HepG2 (cell line): ENCODE data around the gene ALLC. TPM values are rescaled to one million over a fixed set of nuclear protein-coding genes. Genes with fewer than 3 reads are reported as not detected.

Experiments
- ATAC-seq: fragments of 200-7000 bp; cut with Tn5 transposase; 3 replicates; pipeline ENCODE4 v1.9.1; 2020; ENCODE audit warnings: mild to moderate bottlenecking, moderate library complexity
- BruUV-seq: library from RNA; stranded (reverse); fragments of 400-500 nt; replicated peaks from 2 replicates; lab custom pipeline; 2021; lab: Mats Ljungman, UMichigan
- CTCF ChIA-PET: fragments of 300-600 bp; formaldehyde crosslinking; extraction: SDS; loops from one replicate; lab custom pipeline; 2021; ENCODE audit warnings: low total read pairs, inconsistent platforms, low intra/inter-chr PET ratio; lab: Yijun Ruan, JAX
- POLR2A ChIA-PET: fragments of 350-600 bp; sonication (Branson Sonifier 250); formaldehyde crosslinking; loops from one replicate; lab custom pipeline; 2020; ENCODE audit warnings: antibody characterized with exemption, inconsistent platforms; lab: Yijun Ruan, JAX
- DNase-seq: peaks from one replicate; pipeline ENCODE4 v3.0.0-alpha.2; 2015; ENCODE audit warnings: low spot score
- FAIRE-seq: peaks from 3 replicates; lab custom pipeline; 2011; peaks lifted over from hg19 to GRCh38; lab: Jason Lieb, UNC
- H2AFZ ChIP-seq: one replicate; pipeline ENCODE4 v1.6.1; 2011; ENCODE audit warnings: low read length, inconsistent platforms
- H3K27ac ChIP-seq: fragments of 300-600 bp; 3 replicates; pipeline ENCODE4 v1.8.0; 2011; ENCODE audit warnings: mixed run types, mild to moderate bottlenecking, mixed read lengths, low read length, inconsistent platforms; ENCODE audit not compliant: insufficient read depth; ENCODE audit errors: extremely low read length
- H3K27me3 ChIP-seq, 2 experiments: fragments of 200-600 bp in 1 of 2; 2 replicates in 1 of 2; 3 replicates in 1 of 2; pipeline versions ENCODE4 v1.6.0 to v1.8.0; 2011; ENCODE audit warnings: low read length in 2 of 2, mild to moderate bottlenecking in 2 of 2, moderate library complexity in 2 of 2, inconsistent platforms in 1 of 2; ENCODE audit not compliant: insufficient read depth in 2 of 2, control insufficient read depth in 1 of 2
- H3K36me3 ChIP-seq, 2 experiments: fragments of 200-600 bp in 1 of 2; replicated peaks in 1 of 2; 2 replicates in 1 of 2; 3 replicates in 1 of 2; pipeline versions ENCODE4 v1.5.1 to v1.8.0; 2011; ENCODE audit warnings: low read length in 2 of 2, inconsistent platforms in 1 of 2; ENCODE audit not compliant: insufficient read depth in 2 of 2, control insufficient read depth in 1 of 2
- H3K4me1 ChIP-seq: 2 replicates; pipeline ENCODE4 v1.5.1; 2012; ENCODE audit warnings: low read length, inconsistent platforms; ENCODE audit not compliant: insufficient read depth
- H3K4me2 ChIP-seq: 2 replicates; pipeline ENCODE4 v1.6.0; 2011; ENCODE audit warnings: low read depth, low read length, inconsistent platforms
- H3K4me3 ChIP-seq, 3 experiments: fragments of 200-600 bp in 1 of 3; sonication (generic), shearing (Covaris generic) in 1 of 3; replicated peaks in 1 of 3; 2 replicates each; pipeline ENCODE4 v1.5.1; 2011 to 2016; ENCODE audit warnings: low read length in 3 of 3, inconsistent platforms in 2 of 3, low read depth in 2 of 3, mild to moderate bottlenecking in 2 of 3, control low read depth in 1 of 3, mixed read lengths in 1 of 3; ENCODE audit not compliant: insufficient read depth in 1 of 3
- H3K79me2 ChIP-seq: one replicate; pipeline ENCODE4 v1.6.1; 2011; ENCODE audit warnings: low read length, inconsistent platforms; ENCODE audit not compliant: insufficient read depth
- H3K9ac ChIP-seq: 2 replicates; pipeline ENCODE4 v1.6.0; 2011; ENCODE audit warnings: mild to moderate bottlenecking, low read depth, low read length, inconsistent platforms; ENCODE audit not compliant: insufficient read depth
- H3K9me3 ChIP-seq: 2 replicates; pipeline ENCODE4 v1.5.1; 2012; ENCODE audit warnings: mild to moderate bottlenecking, low read length
- H4K20me1 ChIP-seq: 2 replicates; pipeline ENCODE4 v1.6.0; 2011; ENCODE audit warnings: inconsistent platforms, mild to moderate bottlenecking, low read length, moderate library complexity; ENCODE audit not compliant: insufficient read depth
- DPF2 ChIP-seq: sonication (generic); formaldehyde crosslinking; IDR thresholded peaks from 2 replicates; pipeline ENCODE4 v1.4.0; 2020; ENCODE audit warnings: mild to moderate bottlenecking, low read depth, missing genetic modification reagents, borderline replicate concordance
- HNRNPH1 ChIP-seq: fragments of 200-400 bp; formaldehyde crosslinking; optimal IDR thresholded peaks from 2 replicates; pipeline ENCODE3; 2017; ENCODE audit warnings: mild to moderate bottlenecking, low read depth, low read length
- LCORL ChIP-seq, 2 experiments: fragments of 450-650 bp in 1 of 2; sonication (generic) in 1 of 2; formaldehyde crosslinking in 1 of 2; IDR thresholded peaks; 2 replicates each; pipeline versions ENCODE4 v1.5.0 to v1.6.1; 2017 to 2020; ENCODE audit warnings: antibody characterized with exemption in 1 of 2, missing genetic modification reagents in 1 of 2
- MIXL1 ChIP-seq: IDR thresholded peaks from 2 replicates; pipeline ENCODE4 v1.6.1; 2016
- NFIC ChIP-seq: IDR thresholded peaks from 2 replicates; pipeline ENCODE4 v1.6.1; 2012; ENCODE audit warnings: mild to moderate bottlenecking, low read length, inconsistent platforms
- NR2F2 ChIP-seq: IDR thresholded peaks from 2 replicates; pipeline ENCODE4 v1.6.1; 2012; ENCODE audit warnings: low read depth, inconsistent platforms, borderline replicate concordance
- PPARG ChIP-seq: conservative IDR thresholded peaks from 2 replicates; pipeline ENCODE4 v1.6.1; 2016; ENCODE audit warnings: missing biosample characterization, missing genetic modification reagents
- RARA ChIP-seq: IDR thresholded peaks from 2 replicates; pipeline ENCODE4 v1.6.1; 2016; ENCODE audit warnings: missing genetic modification reagents, missing compliant biosample characterization
- RARG ChIP-seq: sonication (generic); formaldehyde crosslinking; IDR thresholded peaks from 2 replicates; pipeline ENCODE4 v1.4.0; 2020; ENCODE audit warnings: low read depth, mild to moderate bottlenecking, missing genetic modification reagents
- ZBTB21 ChIP-seq: sonication (generic); formaldehyde crosslinking; IDR thresholded peaks from 2 replicates; pipeline ENCODE4 v1.4.0; 2020; ENCODE audit warnings: missing genetic modification reagents
- ZNF670 ChIP-seq: sonication (generic); formaldehyde crosslinking; IDR thresholded peaks from 2 replicates; pipeline ENCODE4 v1.8.0; 2022; ENCODE audit warnings: mild to moderate bottlenecking, missing genetic modification reagents, borderline replicate concordance
- ZNF772 ChIP-seq: sonication (generic); formaldehyde crosslinking; IDR thresholded peaks from 2 replicates; pipeline ENCODE4 v1.5.0; 2020; ENCODE audit warnings: mild to moderate bottlenecking, missing genetic modification reagents
- WGBS: methylation state at CpG from one replicate; pipeline ENCODE4 v1.1.6; 2017; ENCODE audit warnings: low lambda C conversion rate; 5-methylcytosine and 5-hydroxymethylcytosine counted together
- in situ Hi-C: cut with HindIII; loops from 2 replicates; pipeline ENCODE4 v1.10.0; 2017; ENCODE audit warnings: low pct_unique_long_range_greater_than_20kb; ENCODE audit not compliant: extremely low pct_ligation_motif_present
- intact Hi-C: fragments of 100-400 bp; cut with micrococcal nuclease; formaldehyde crosslinking; loops from one replicate; pipeline ENCODE4 v1.10.0; 2022; ENCODE audit not compliant: unreplicated experiment
- polyA plus RNA-seq, 8 experiments: library from polyadenylated mRNA; depleted of rRNA in 3 of 8; stranded (reverse) in 7 of 8; unstranded in 1 of 8; fragments of >200 nt; fragmentation: Illumina TruSeq in 4 of 8; extraction: Trizol in 4 of 8; gene quantifications; 2 replicates each; pipeline versions ENCODE4 v1.2.1 to v1.2.3, GENCODE V29; 2011 to 2016; ENCODE audit warnings: low read depth in 4 of 8, missing spikeins in 1 of 8, mixed read lengths in 1 of 8; ENCODE audit not compliant: insufficient read depth in 1 of 8
- total RNA-seq, 5 experiments: library from RNA; depleted of rRNA; stranded (reverse); fragments of >200 nt; fragmentation: Illumina TruSeq; extraction: Trizol; gene quantifications; 2 replicates each; pipeline ENCODE4 v1.2.3, GENCODE V29; 2016; ENCODE audit warnings: low read depth in 1 of 5
- TF ChIP-seq, protein P1 (sequence below): sonication (generic); formaldehyde crosslinking; IDR thresholded peaks from 2 replicates; pipeline ENCODE4 v1.4.0; 2020; ENCODE audit warnings: missing genetic modification reagents
- TF ChIP-seq, protein P2 (sequence below): sonication (generic); IDR thresholded peaks from 2 replicates; pipeline ENCODE4 v1.6.1; 2016; ENCODE audit warnings: low read depth, borderline replicate concordance
- TF ChIP-seq, protein P3 (sequence below): sonication (generic); formaldehyde crosslinking; IDR thresholded peaks from 2 replicates; pipeline ENCODE4 v1.4.0; 2020; ENCODE audit warnings: low read depth, missing genetic modification reagents
- TF ChIP-seq, protein P4 (sequence below): sonication (generic); formaldehyde crosslinking; IDR thresholded peaks from 2 replicates; pipeline ENCODE4 v1.9.0; 2021; ENCODE audit warnings: missing genetic modification reagents, mild to moderate bottlenecking, borderline replicate concordance

ALLC gene
- total and polyA plus RNA-seq, 2 of the 13 experiments (the other 11 are each of a cell fraction or from before 2014, with no cell fraction given) = 0.08 to 0.11 TPM

DNA sequence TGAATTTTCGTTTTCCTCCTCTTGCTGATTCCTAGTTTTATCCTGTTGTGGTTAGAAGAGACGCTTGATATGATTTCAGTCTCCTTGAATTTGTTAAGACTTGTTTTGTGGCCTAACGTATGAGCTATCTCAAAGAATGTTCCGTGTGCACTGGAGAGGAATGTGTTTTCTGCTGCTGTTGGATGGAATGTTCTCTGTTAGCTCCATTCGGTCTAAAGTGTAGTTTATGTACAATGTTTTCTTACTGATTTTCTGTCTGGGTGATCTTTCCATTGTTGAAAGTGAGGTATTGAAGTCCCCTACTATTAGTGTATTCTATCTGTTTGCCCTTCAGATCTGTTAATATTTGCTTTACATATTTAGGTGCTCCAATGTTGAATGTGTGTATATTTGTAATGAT, 37.2 kb upstream of the ALLC start:
- H3K79me2 ChIP-seq = no peaks in the 10 kb centered on the region
- peak; percentile 92 for DNase-seq
- ChIA-PET POLR2A (interaction anchor here (1.0 to 1.5 kb wide), 5 partner anchors 15 to 155 kb away, joined by 3 to 9 read pairs (median 5); partner anchors contain the start of gene RNASEH1), CTCF (no interaction called here)
- H3K27ac ChIP-seq = peak overlapping the region; percentile 50
- peak; percentile 99 for ATAC-seq
- H3K9me3 ChIP-seq = no peaks in the 10 kb centered on the region
- no peak overlapping the region for H2AFZ ChIP-seq
- peak overlapping the region; percentile 32; the same call in 1 of the 2 replicates for H3K9ac ChIP-seq
- in situ Hi-C loops = no loop called here
- intact Hi-C loops = no loop called here
- H3K27me3 ChIP-seq = peaks cover 0 to 11% of the 10 kb centered on the region in 2 experiments; a peak in 2 of 5 replicates
- peaks cover 21% of the 10 kb centered on the region for H3K4me1 ChIP-seq
- H3K36me3 ChIP-seq = no peaks in the 10 kb centered on the region
- H3K4me3 ChIP-seq = peak overlapping the region in 2 of 3 experiments; percentile 26; a peak in 2 of 6 replicates
- BruUV-seq = no TSS peak
- H4K20me1 ChIP-seq = no peaks in the 10 kb centered on the region
- WGBS = 4% methylated on average over 5 of the region's 5 CpGs
- peak overlapping the region; percentile 53 for H3K4me2 ChIP-seq
- peak; percentile 77 for FAIRE-seq
- TF ChIP-seq ZNF772 (CRISPR knock-in tag) (0 out of 2 replicates have a peak, but pooled peaks have one; percentile 23), RARA (peak; percentile 76; the same call in 1 of the 2 replicates), DPF2 (CRISPR knock-in tag) (peak; percentile 65; the same call in 1 of the 2 replicates), MIXL1 (CRISPR knock-in tag) (peak; percentile 55; the same call in 1 of the 2 replicates), RARG (CRISPR knock-in tag) (no peak), PPARG (peak; percentile 57), HNRNPH1 (no peak), NFIC (peak; percentile 85; the same call in 1 of the 2 replicates), ZBTB21 (no peak), LCORL (IDR thresholded peaks at IDR 0.05) (peak; percentile 20; the same call in 1 of the 2 replicates), LCORL (CRISPR knock-in tag; IDR thresholded peaks at IDR 0.05) (no peak; the same call in 1 of the 2 replicates), NR2F2 (peak; percentile 90), ZNF670 (no peak)
- TF ChIP-seq, protein P1, sequence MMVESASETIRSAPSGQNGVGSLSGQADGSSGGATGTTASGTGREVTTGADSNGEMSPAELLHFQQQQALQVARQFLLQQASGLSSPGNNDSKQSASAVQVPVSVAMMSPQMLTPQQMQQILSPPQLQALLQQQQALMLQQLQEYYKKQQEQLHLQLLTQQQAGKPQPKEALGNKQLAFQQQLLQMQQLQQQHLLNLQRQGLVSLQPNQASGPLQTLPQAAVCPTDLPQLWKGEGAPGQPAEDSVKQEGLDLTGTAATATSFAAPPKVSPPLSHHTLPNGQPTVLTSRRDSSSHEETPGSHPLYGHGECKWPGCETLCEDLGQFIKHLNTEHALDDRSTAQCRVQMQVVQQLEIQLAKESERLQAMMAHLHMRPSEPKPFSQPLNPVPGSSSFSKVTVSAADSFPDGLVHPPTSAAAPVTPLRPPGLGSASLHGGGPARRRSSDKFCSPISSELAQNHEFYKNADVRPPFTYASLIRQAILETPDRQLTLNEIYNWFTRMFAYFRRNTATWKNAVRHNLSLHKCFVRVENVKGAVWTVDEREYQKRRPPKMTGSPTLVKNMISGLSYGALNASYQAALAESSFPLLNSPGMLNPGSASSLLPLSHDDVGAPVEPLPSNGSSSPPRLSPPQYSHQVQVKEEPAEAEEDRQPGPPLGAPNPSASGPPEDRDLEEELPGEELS = peak; percentile 62
- TF ChIP-seq, protein P2, sequence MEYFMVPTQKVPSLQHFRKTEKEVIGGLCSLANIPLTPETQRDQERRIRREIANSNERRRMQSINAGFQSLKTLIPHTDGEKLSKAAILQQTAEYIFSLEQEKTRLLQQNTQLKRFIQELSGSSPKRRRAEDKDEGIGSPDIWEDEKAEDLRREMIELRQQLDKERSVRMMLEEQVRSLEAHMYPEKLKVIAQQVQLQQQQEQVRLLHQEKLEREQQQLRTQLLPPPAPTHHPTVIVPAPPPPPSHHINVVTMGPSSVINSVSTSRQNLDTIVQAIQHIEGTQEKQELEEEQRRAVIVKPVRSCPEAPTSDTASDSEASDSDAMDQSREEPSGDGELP = peak; percentile 41; the same call in 1 of the 2 replicates
- TF ChIP-seq, protein P3, sequence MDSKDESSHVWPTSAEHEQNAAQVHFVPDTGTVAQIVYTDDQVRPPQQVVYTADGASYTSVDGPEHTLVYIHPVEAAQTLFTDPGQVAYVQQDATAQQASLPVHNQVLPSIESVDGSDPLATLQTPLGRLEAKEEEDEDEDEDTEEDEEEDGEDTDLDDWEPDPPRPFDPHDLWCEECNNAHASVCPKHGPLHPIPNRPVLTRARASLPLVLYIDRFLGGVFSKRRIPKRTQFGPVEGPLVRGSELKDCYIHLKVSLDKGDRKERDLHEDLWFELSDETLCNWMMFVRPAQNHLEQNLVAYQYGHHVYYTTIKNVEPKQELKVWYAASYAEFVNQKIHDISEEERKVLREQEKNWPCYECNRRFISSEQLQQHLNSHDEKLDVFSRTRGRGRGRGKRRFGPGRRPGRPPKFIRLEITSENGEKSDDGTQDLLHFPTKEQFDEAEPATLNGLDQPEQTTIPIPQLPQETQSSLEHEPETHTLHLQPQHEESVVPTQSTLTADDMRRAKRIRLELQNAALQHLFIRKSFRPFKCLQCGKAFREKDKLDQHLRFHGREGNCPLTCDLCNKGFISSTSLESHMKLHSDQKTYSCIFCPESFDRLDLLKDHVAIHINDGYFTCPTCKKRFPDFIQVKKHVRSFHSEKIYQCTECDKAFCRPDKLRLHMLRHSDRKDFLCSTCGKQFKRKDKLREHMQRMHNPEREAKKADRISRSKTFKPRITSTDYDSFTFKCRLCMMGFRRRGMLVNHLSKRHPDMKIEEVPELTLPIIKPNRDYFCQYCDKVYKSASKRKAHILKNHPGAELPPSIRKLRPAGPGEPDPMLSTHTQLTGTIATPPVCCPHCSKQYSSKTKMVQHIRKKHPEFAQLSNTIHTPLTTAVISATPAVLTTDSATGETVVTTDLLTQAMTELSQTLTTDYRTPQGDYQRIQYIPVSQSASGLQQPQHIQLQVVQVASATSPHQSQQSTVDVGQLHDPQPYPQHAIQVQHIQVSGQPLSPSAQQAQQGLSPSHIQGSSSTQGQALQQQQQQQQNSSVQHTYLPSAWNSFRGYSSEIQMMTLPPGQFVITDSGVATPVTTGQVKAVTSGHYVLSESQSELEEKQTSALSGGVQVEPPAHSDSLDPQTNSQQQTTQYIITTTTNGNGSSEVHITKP (CRISPR knock-in tag) = no peak
- TF ChIP-seq, protein P4, sequence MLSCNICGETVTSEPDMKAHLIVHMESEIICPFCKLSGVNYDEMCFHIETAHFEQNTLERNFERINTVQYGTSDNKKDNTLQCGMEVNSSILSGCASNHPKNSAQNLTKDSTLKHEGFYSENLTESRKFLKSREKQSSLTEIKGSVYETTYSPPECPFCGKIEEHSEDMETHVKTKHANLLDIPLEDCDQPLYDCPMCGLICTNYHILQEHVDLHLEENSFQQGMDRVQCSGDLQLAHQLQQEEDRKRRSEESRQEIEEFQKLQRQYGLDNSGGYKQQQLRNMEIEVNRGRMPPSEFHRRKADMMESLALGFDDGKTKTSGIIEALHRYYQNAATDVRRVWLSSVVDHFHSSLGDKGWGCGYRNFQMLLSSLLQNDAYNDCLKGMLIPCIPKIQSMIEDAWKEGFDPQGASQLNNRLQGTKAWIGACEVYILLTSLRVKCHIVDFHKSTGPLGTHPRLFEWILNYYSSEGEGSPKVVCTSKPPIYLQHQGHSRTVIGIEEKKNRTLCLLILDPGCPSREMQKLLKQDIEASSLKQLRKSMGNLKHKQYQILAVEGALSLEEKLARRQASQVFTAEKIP = no peak
